Spleen (tissue), 11 donors: ENCODE data around the gene SOD1. TPM values are rescaled to one million over a fixed set of nuclear protein-coding genes. Genes with fewer than 3 reads are reported as not detected.

Experiments used
- DNase-seq: peaks from one replicate; pipeline ENCODE4 v3.0.0-alpha.2; 2020
- H3K27ac ChIP-seq, 8 donors: fragments of 200-600 bp; sonication (generic) in 7 of 8; 1 replicate in 4 of 8; 2 replicates in 4 of 8; pipeline versions ENCODE4 v1.5.0 to v1.8.0; 2016 to 2021; ENCODE audit warnings: inconsistent platforms in 4 of 8, mild to moderate bottlenecking in 4 of 8, moderate library complexity in 1 of 8
- H3K27me3 ChIP-seq, 7 donors: fragments of 200-600 bp; sonication (generic) in 6 of 7; replicated peaks in 1 of 7; 1 replicate in 4 of 7; 2 replicates in 3 of 7; pipeline versions ENCODE4 v1.5.0 to v1.8.0; 2016 to 2021; ENCODE audit warnings: inconsistent platforms in 3 of 7, mild to moderate bottlenecking in 1 of 7
- H3K36me3 ChIP-seq, 6 donors: fragments of 200-600 bp; sonication (generic) in 5 of 6; 1 replicate in 4 of 6; 2 replicates in 2 of 6; pipeline versions ENCODE4 v1.5.0 to v1.8.0; 2016 to 2021; ENCODE audit warnings: inconsistent platforms in 2 of 6
- H3K4me1 ChIP-seq, 6 donors: fragments of 200-600 bp; sonication (generic) in 5 of 6; 1 replicate in 3 of 6; 2 replicates in 3 of 6; pipeline versions ENCODE4 v1.5.0 to v1.8.0; 2016 to 2021; ENCODE audit warnings: inconsistent platforms in 3 of 6
- H3K4me3 ChIP-seq, 8 donors: fragments of 200-600 bp; sonication (generic) in 7 of 8; 1 replicate in 4 of 8; 2 replicates in 4 of 8; pipeline versions ENCODE4 v1.5.0 to v1.8.0; 2016 to 2021; ENCODE audit warnings: inconsistent platforms in 4 of 8, mild to moderate bottlenecking in 4 of 8, moderate library complexity in 2 of 8
- H3K9me3 ChIP-seq, 8 donors: fragments of 200-600 bp; sonication (generic) in 7 of 8; 1 replicate in 4 of 8; 2 replicates in 4 of 8; pipeline versions ENCODE4 v1.5.0 to v1.8.0; 2016 to 2021; ENCODE audit warnings: inconsistent platforms in 4 of 8
- POLR2A ChIP-seq, 3 donors: fragments of 450-650 bp; IDR thresholded peaks; one replicate each; pipeline ENCODE4 v1.5.1; 2017; ENCODE audit warnings: antibody characterized with exemption in 3 of 3, mild to moderate bottlenecking in 1 of 3
- POLR2AphosphoS5 ChIP-seq, 3 donors: sonication (generic); formaldehyde crosslinking; IDR thresholded peaks; one replicate each; pipeline ENCODE4 v1.5.1; 2017; ENCODE audit warnings: antibody characterized with exemption in 3 of 3
- WGBS, 5 donors: extraction: QIAGEN DNeasy Blood & Tissue Kit in 3 of 5; methylation state at CpG; one replicate each; pipeline versions ENCODE4 v1.1.5 to v1.1.7; 2013 to 2018; 5-methylcytosine and 5-hydroxymethylcytosine counted together
- intact Hi-C: fragments of 100-400 bp; cut with DNase I; formaldehyde crosslinking; loops from one replicate; pipeline ENCODE4 v1.15.0; 2023; ENCODE audit warnings: low total_unique reads
- polyA plus RNA-seq, 3 donors: library from polyadenylated mRNA; stranded (reverse); fragments of 200-250 nt; gene quantifications; one replicate each; pipeline ENCODE4 v1.2.1, GENCODE V29; 2013
- total RNA-seq, 7 donors: library from RNA; depleted of rRNA in 3 of 7; stranded (reverse); fragments of >200 nt in 3 of 7; fragmentation: NEBNext Ultra II Directional in 4 of 7; extraction: Animal tissue kit (Norgen Biotek cat#: 25700) in 4 of 7; gene quantifications; one replicate each; pipeline versions ENCODE4 v1.1.0 to v1.2.1, GENCODE V29; 2016 to 2021
- TF ChIP-seq, protein P1 (sequence below), 11 experiments: fragments of 200-600 bp in 7 of 11; fragments of 450-650 bp in 4 of 11; sonication (generic) in 4 of 11; IDR thresholded peaks in 8 of 11; conservative IDR thresholded peaks in 3 of 11; 1 replicate in 7 of 11; 2 replicates in 4 of 11; pipeline versions ENCODE4 v1.4.0 to v1.8.0; 2016 to 2021; ENCODE audit warnings: antibody characterized with exemption in 11 of 11, inconsistent platforms in 4 of 11, mild to moderate bottlenecking in 1 of 11
- donor health status: healthy with polysubstance abuse.
- donor health status: DM: no; HTN: no; CAD: no; lungs with moderate emphysema.
- donor health status: DM: no; HTN: no; CAD: no.
- donor health status: Bipolar disorder and iron deficiency.
- donor health status: healthy.
- donor health status: DM: no; HTN: no; CAD: no.
- donor health status: DM: yes; HTN: yes; CAD: no.

Gene SOD1
- total and polyA plus RNA-seq, 10 donors = 81.9 to 255 (median 128) TPM

DNA sequence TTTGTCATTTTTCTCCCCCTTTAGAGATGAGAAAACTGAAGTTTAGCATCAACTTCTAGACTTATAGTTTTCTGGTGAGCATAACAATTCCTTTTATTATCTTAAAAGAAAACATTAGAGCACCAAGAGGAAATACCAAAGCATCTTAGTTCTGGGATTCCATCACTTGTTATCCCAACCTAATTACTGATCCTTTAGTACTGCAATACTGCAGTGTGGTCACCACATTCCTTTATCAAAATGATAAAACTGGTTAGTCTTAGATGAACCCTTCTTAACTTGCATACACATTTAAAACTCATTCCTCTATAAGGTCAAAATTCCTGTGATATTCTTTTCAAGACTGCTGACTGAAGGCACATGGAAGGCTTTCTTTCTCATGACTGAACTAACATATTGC, 23.1 kb downstream of the SOD1 start:
- no peak for DNase-seq
- Histone ChIP-seq H3K27ac (no peak overlapping the region), H3K9me3 (no peaks in the 10 kb centered on the region), H3K36me3 (peaks cover 0 to 93% (median 67%) of the 10 kb centered on the region in 6 donors), H3K4me1 (no peaks in the 10 kb centered on the region), H3K27me3 (no peaks in the 10 kb centered on the region), H3K4me3 (no peak overlapping the region)
- TF ChIP-seq POLR2AphosphoS5 (IDR thresholded peaks at IDR 0.05) (no peak), POLR2A (IDR thresholded peaks at IDR 0.05) (no peak)
- TF ChIP-seq, protein P1, sequence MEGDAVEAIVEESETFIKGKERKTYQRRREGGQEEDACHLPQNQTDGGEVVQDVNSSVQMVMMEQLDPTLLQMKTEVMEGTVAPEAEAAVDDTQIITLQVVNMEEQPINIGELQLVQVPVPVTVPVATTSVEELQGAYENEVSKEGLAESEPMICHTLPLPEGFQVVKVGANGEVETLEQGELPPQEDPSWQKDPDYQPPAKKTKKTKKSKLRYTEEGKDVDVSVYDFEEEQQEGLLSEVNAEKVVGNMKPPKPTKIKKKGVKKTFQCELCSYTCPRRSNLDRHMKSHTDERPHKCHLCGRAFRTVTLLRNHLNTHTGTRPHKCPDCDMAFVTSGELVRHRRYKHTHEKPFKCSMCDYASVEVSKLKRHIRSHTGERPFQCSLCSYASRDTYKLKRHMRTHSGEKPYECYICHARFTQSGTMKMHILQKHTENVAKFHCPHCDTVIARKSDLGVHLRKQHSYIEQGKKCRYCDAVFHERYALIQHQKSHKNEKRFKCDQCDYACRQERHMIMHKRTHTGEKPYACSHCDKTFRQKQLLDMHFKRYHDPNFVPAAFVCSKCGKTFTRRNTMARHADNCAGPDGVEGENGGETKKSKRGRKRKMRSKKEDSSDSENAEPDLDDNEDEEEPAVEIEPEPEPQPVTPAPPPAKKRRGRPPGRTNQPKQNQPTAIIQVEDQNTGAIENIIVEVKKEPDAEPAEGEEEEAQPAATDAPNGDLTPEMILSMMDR (IDR thresholded peaks at IDR 0.05 in 8 of 11, conservative IDR thresholded peaks at IDR 0.05 in 3 of 11) = no peak
- intact Hi-C loops = no loop called here

DNA sequence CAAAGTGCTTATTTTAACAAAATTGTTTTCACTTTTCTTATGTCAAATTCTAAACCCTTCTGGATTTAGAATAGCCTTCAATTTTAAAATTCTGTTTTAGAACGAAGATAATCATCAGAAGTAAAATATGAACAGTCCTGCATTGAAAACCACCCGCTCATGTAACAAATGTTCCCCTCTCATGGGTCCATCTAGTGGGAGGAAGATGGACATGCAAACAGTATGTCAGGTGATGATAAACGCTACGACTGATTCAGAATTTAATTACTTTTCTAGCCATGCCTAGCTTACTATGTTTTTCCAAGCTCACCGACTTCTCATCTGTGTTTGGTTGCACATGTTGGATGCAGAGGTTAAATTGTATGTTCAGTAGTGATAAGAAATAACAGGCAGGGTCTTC, 23.5 kb downstream of the SOD1 start:
- Histone ChIP-seq H3K27ac (no peak overlapping the region), H3K27me3 (no peaks in the 10 kb centered on the region), H3K9me3 (no peaks in the 10 kb centered on the region), H3K4me3 (no peak overlapping the region), H3K4me1 (no peaks in the 10 kb centered on the region), H3K36me3 (peaks cover 0 to 93% (median 71%) of the 10 kb centered on the region in 6 donors)
- WGBS, 5 donors = 93 to 95% (median 94%) methylated on average over 5 of the region's 5 CpGs
- intact Hi-C loops = no loop called here
- no peak for TF ChIP-seq POLR2AphosphoS5 (IDR thresholded peaks at IDR 0.05)
- TF ChIP-seq, protein P1 (IDR thresholded peaks at IDR 0.05 in 8 of 11, conservative IDR thresholded peaks at IDR 0.05 in 3 of 11) = no peak
- no peak for TF ChIP-seq POLR2A (IDR thresholded peaks at IDR 0.05)
- DNase-seq = no peak

DNA sequence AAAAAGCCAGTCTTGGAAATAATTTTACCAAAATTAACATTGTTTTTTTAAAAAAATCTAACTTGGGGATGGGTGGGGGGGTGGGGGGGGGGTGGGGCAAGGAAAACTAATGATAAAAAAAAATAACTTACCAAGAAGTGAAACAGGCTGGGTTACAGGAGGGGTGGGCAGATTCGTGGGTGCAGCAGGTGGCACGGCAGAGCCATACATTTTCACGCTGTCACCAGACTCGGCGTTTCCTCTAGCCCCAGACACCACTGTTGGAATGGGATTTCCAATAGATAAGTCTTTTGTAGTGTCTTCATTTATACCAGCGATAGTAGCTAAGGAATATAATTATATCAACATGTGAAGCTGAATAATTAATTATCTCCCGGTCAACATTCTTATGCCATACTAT, 25.4 kb downstream of the SOD1 start:
- no peaks in the 10 kb centered on the region for H3K4me1 ChIP-seq
- 92 to 94% (median 93%) methylated on average over 7 of the region's 7 CpGs for WGBS, 5 donors
- TF ChIP-seq POLR2A (IDR thresholded peaks at IDR 0.05) (no peak), POLR2AphosphoS5 (IDR thresholded peaks at IDR 0.05) (no peak)
- TF ChIP-seq, protein P1 (IDR thresholded peaks at IDR 0.05 in 8 of 11, conservative IDR thresholded peaks at IDR 0.05 in 3 of 11) = no peak
- H3K27ac ChIP-seq = no peak overlapping the region
- no peak overlapping the region for H3K4me3 ChIP-seq
- intact Hi-C loops = no loop called here
- no peaks in the 10 kb centered on the region for H3K9me3 ChIP-seq
- H3K27me3 ChIP-seq = no peaks in the 10 kb centered on the region
- peaks cover 0 to 99% (median 85%) of the 10 kb centered on the region in 6 donors for H3K36me3 ChIP-seq
- DNase-seq = no peak

DNA sequence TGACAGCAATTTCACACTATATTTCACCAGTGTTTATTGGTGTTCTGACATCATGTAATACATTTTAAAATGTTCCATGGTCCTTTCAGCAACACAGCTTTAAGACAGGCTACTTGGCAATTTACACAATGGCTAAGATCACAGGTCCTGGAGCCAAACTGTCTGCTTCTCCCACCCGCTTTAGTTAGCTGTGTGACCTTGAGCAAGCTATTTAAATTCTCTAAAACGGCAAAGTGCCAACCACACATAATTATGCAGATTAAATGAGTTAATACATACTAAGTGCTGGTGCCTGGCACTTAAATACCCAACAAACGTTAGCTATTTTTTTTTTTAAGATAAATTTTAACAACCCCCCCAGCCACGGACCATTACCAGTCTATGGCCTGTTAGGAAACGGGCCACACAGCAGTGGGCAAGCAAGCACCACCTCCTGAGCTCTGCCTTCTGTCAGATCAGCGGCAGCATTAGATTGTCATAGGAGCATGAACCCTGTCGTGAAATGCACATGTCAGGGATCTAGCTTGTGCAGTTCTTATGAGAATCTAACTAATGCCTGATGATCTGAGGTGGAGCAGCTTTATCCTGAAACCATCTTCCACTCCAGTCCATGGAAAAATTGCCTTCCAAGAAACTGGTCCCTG, 26.9 kb downstream of the SOD1 start:
- TF ChIP-seq POLR2A (IDR thresholded peaks at IDR 0.05) = no peak
- TF ChIP-seq, protein P1 (IDR thresholded peaks at IDR 0.05 in 8 of 11, conservative IDR thresholded peaks at IDR 0.05 in 3 of 11) = no peak
- TF ChIP-seq POLR2AphosphoS5 (IDR thresholded peaks at IDR 0.05) = no peak
- DNase-seq = no peak
- intact Hi-C loops = no loop called here
- Histone ChIP-seq H3K4me3 (no peak overlapping the region), H3K36me3 (peaks cover 0 to 100% (median 95%) of the 10 kb centered on the region in 6 donors), H3K9me3 (no peaks in the 10 kb centered on the region), H3K27ac (no peak overlapping the region), H3K4me1 (no peaks in the 10 kb centered on the region), H3K27me3 (no peaks in the 10 kb centered on the region)
- WGBS, 5 donors = 81 to 92% (median 89%) methylated on average over 7 of the region's 7 CpGs
